SK-N-SH (cell line): Measurements from ENCODE around the gene KIAA0232. TPM values are rescaled to one million over a fixed set of nuclear protein-coding genes. Genes with fewer than 3 reads are reported as not detected.

Source experiments
- CTCF ChIA-PET: fragments of 300-600, 350-600 bp; formaldehyde crosslinking; extraction: SDS; loops from one replicate; lab custom pipeline; 2021; lab: Yijun Ruan, JAX
- POLR2A ChIA-PET: fragments of 350-600 bp; sonication (Branson Sonifier 250); formaldehyde crosslinking; extraction: SDS; loops from one replicate; lab custom pipeline; 2020; ENCODE audit warnings: antibody characterized with exemption, inconsistent platforms; lab: Yijun Ruan, JAX
- DNase-seq: peaks from one replicate; pipeline ENCODE4 v3.0.0; 2012
- H2AFZ ChIP-seq: fragments of 200-600 bp; sonication (generic); 2 replicates; pipeline ENCODE4 v1.8.1; 2016; ENCODE audit warnings: antibody characterized with exemption, mild to moderate bottlenecking, low read depth
- H3F3A ChIP-seq: fragments of 200-600 bp; sonication (generic); replicated peaks from 2 replicates; pipeline ENCODE3; 2016; ENCODE audit warnings: antibody characterized with exemption, mild to moderate bottlenecking; ENCODE audit not compliant: insufficient read depth
- H3K27ac ChIP-seq, 2 experiments: fragments of 200-500 bp in 1 of 2; fragments of 200-600 bp in 1 of 2; sonication (Bioruptor generic) in 1 of 2; sonication (generic), shearing (Covaris generic) in 1 of 2; 2 replicates each; pipeline versions ENCODE4 v1.5.1 to v1.6.1; 2014 to 2016; ENCODE audit warnings: low read depth in 2 of 2, inconsistent platforms in 1 of 2, low read length in 1 of 2, mild to moderate bottlenecking in 1 of 2, mixed read lengths in 1 of 2
- H3K27me3 ChIP-seq: fragments of 200-600 bp; sonication (generic), shearing (Covaris generic); 2 replicates; pipeline ENCODE4 v1.6.1; 2016; ENCODE audit warnings: mixed run types; ENCODE audit not compliant: insufficient read depth
- H3K36me3 ChIP-seq, 2 experiments: fragments of 200-500 bp in 1 of 2; fragments of 200-600 bp in 1 of 2; sonication (Bioruptor generic) in 1 of 2; sonication (generic) in 1 of 2; replicated peaks in 1 of 2; 2 replicates each; pipeline versions ENCODE3 to v1.5.1; 2014 to 2016; ENCODE audit warnings: low read length in 1 of 2, mild to moderate bottlenecking in 1 of 2; ENCODE audit not compliant: insufficient read depth in 2 of 2, control insufficient read depth in 1 of 2
- H3K4me1 ChIP-seq, 2 experiments: fragments of 200-500 bp in 1 of 2; fragments of 200-600 bp in 1 of 2; sonication (Bioruptor generic) in 1 of 2; sonication (generic), shearing (Covaris generic) in 1 of 2; 2 replicates each; pipeline versions ENCODE4 v1.5.1 to v1.6.1; 2014 to 2016; ENCODE audit warnings: low read depth in 1 of 2, low read length in 1 of 2, mixed run types in 1 of 2; ENCODE audit not compliant: insufficient read depth in 2 of 2, control insufficient read depth in 1 of 2
- H3K4me2 ChIP-seq: fragments of 200-600 bp; sonication (generic), shearing (Covaris generic); 2 replicates; pipeline ENCODE4 v1.6.1; 2017; ENCODE audit warnings: mixed run types
- H3K4me3 ChIP-seq, 2 experiments: fragments of 200-500 bp in 1 of 2; fragments of 200-600 bp in 1 of 2; sonication (Bioruptor generic) in 1 of 2; sonication (generic), shearing (Covaris generic) in 1 of 2; 2 replicates each; pipeline versions ENCODE4 v1.5.1 to v1.8.1; 2014 to 2016; ENCODE audit warnings: low read depth in 2 of 2, inconsistent platforms in 1 of 2, low read length in 1 of 2, mild to moderate bottlenecking in 1 of 2, mixed read lengths in 1 of 2, moderate library complexity in 1 of 2
- H3K79me2 ChIP-seq: fragments of 200-600 bp; sonication (generic); 2 replicates; pipeline ENCODE4 v1.8.1; 2017; ENCODE audit warnings: mild to moderate bottlenecking; ENCODE audit not compliant: insufficient read depth
- H3K9ac ChIP-seq: fragments of 200-600 bp; sonication (generic); 2 replicates; pipeline ENCODE4 v1.6.1; 2017; ENCODE audit warnings: mixed run types
- H3K9me2 ChIP-seq: fragments of 200-600 bp; sonication (generic); 2 replicates; pipeline ENCODE4 v1.6.1; 2017; ENCODE audit warnings: mixed run types
- H3K9me3 ChIP-seq: fragments of 200-600 bp; sonication (generic); 2 replicates; pipeline ENCODE4 v1.6.1; 2017; ENCODE audit warnings: mixed run types, mild to moderate bottlenecking, moderate library complexity
- H4K20me1 ChIP-seq: fragments of 200-600 bp; sonication (generic); 2 replicates; pipeline ENCODE4 v1.6.1; 2017; ENCODE audit warnings: mild to moderate bottlenecking, mixed run types; ENCODE audit not compliant: insufficient read depth
- CHD2 ChIP-seq: fragments of 150-350 bp; IDR thresholded peaks from 2 replicates; pipeline ENCODE4 v1.6.1; 2018; ENCODE audit warnings: low read length; ENCODE audit not compliant: partially characterized antibody
- EP300 ChIP-seq, 2 experiments: IDR thresholded peaks; 2 replicates each; pipeline versions ENCODE4 v1.4.0 to v1.6.1; 2012; ENCODE audit warnings: borderline replicate concordance in 1 of 2, low read depth in 1 of 2, low read length in 1 of 2
- EZH2phosphoT487 ChIP-seq: fragments of 200-600 bp; sonication (generic); IDR thresholded peaks from 2 replicates; pipeline ENCODE4 v1.6.1; 2017; ENCODE audit warnings: low read depth, mixed run types, mild to moderate bottlenecking, antibody characterized with exemption, moderate library complexity, borderline replicate concordance
- FOSL2 ChIP-seq: IDR thresholded peaks from 2 replicates; pipeline ENCODE4 v1.4.0; 2012; ENCODE audit warnings: low read depth, mild to moderate bottlenecking, moderate library complexity, borderline replicate concordance
- GABPA ChIP-seq: IDR thresholded peaks from 2 replicates; pipeline ENCODE4 v1.4.0; 2012; ENCODE audit warnings: low read depth, mild to moderate bottlenecking
- MXI1 ChIP-seq: IDR thresholded peaks from 2 replicates; pipeline ENCODE4 v1.6.1; 2012; ENCODE audit warnings: mild to moderate bottlenecking, low read depth, low read length, improper control_type of control experiment
- NFIC ChIP-seq: IDR thresholded peaks from 2 replicates; pipeline ENCODE4 v1.4.0; 2012; ENCODE audit warnings: borderline replicate concordance
- NRF1 ChIP-seq: IDR thresholded peaks from 2 replicates; pipeline ENCODE4 v1.6.1; 2012; ENCODE audit warnings: low read depth, mild to moderate bottlenecking, low read length
- RAD21 ChIP-seq: IDR thresholded peaks from 2 replicates; pipeline ENCODE4 v1.6.1; 2012; ENCODE audit warnings: mild to moderate bottlenecking, low read length
- SMC3 ChIP-seq: IDR thresholded peaks from 2 replicates; pipeline ENCODE4 v1.6.1; 2012; ENCODE audit warnings: low read depth, low read length, improper control_type of control experiment
- TEAD4 ChIP-seq: IDR thresholded peaks from 2 replicates; pipeline ENCODE4 v1.4.0; 2012; ENCODE audit warnings: mild to moderate bottlenecking, borderline replicate concordance; ENCODE audit not compliant: insufficient read depth
- WGBS: methylation state at CpG from one replicate; pipeline ENCODE4 v1.1.6; 2017; ENCODE audit warnings: low lambda C conversion rate; 5-methylcytosine and 5-hydroxymethylcytosine counted together
- polyA plus RNA-seq, 3 experiments: library from polyadenylated mRNA; depleted of rRNA; stranded (reverse); fragments of >200 nt; gene quantifications; 2 replicates each; pipeline ENCODE4 v1.2.3, GENCODE V29; 2012
- TF ChIP-seq, protein P1 (sequence below): IDR thresholded peaks from 2 replicates; pipeline ENCODE4; 2012
- TF ChIP-seq, protein P2 (sequence below): fragments of 150-350 bp; IDR thresholded peaks from 2 replicates; pipeline ENCODE4 v1.6.1; 2016; ENCODE audit warnings: mild to moderate bottlenecking, low read depth, low read length

Gene KIAA0232
- polyA plus RNA-seq, 1 of the 3 experiments (the other 2 are of a cell fraction), result 5.7 TPM

DNA sequence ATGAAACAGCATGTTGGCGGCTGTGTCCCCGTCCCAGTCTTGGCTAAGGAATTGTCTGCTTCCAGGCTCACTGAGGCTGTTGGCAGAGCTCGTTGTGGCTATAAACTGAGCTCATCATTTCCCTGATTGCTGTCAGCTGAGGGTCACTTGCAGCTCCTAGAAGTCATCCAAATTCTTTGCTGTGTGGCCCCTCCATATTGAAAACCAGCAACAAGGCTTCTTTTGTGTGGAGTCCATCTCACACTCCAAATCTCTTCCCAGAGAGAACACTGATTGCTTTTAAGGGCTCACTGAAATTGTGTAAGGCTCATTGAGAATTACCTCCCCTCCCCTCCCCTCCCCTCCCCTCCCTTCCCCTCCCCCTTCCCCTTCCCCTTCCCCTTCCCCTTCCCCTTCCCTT is 150.4 kb downstream of the KIAA0232 start:
- no peaks in the 10 kb centered on the region for H3K27me3 ChIP-seq
- H3K79me2 ChIP-seq, result peaks cover 2% of the 10 kb centered on the region; the same call in 1 of the 2 replicates
- H3K4me3 ChIP-seq, result no peak overlapping the region
- H3F3A ChIP-seq, result no peaks in the 10 kb centered on the region
- TF ChIP-seq MXI1 (no peak), CHD2 (no peak), GABPA (no peak), NRF1 (no peak), EP300 (IDR thresholded peaks at IDR 0.05; ENCODE audit: borderline replicate concordance in 1 of 2, low read depth in 1 of 2, low read length in 1 of 2) (no peak), SMC3 (no peak), RAD21 (no peak), TEAD4 (no peak), NFIC (no peak), EZH2phosphoT487 (no peak), FOSL2 (no peak)
- TF ChIP-seq, protein P1, sequence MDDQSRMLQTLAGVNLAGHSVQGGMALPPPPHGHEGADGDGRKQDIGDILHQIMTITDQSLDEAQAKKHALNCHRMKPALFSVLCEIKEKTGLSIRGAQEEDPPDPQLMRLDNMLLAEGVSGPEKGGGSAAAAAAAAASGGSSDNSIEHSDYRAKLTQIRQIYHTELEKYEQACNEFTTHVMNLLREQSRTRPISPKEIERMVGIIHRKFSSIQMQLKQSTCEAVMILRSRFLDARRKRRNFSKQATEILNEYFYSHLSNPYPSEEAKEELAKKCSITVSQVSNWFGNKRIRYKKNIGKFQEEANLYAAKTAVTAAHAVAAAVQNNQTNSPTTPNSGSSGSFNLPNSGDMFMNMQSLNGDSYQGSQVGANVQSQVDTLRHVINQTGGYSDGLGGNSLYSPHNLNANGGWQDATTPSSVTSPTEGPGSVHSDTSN, result no peak
- TF ChIP-seq, protein P2, sequence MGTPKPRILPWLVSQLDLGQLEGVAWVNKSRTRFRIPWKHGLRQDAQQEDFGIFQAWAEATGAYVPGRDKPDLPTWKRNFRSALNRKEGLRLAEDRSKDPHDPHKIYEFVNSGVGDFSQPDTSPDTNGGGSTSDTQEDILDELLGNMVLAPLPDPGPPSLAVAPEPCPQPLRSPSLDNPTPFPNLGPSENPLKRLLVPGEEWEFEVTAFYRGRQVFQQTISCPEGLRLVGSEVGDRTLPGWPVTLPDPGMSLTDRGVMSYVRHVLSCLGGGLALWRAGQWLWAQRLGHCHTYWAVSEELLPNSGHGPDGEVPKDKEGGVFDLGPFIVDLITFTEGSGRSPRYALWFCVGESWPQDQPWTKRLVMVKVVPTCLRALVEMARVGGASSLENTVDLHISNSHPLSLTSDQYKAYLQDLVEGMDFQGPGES, result no peak
- TF ChIP-seq, all 33 proteins: peak for 0
- Histone ChIP-seq H2AFZ (no peak overlapping the region), H3K9me3 (no peaks in the 10 kb centered on the region), H3K9me2 (no peaks in the 10 kb centered on the region), H3K4me2 (no peak overlapping the region), H3K4me1 (no peaks in the 10 kb centered on the region; a peak in 1 of 4 replicates), H4K20me1 (no peaks in the 10 kb centered on the region), H3K9ac (no peak overlapping the region), H3K36me3 (no peaks in the 10 kb centered on the region), H3K27ac (no peak overlapping the region)
- no peak for DNase-seq
- ChIA-PET POLR2A (no interaction called here), CTCF (no interaction called here)
- no CpG with 5 or more reads among the region's 3 CpGs for WGBS

Other genes with a start within 250 kb of the KIAA0232 start
- 18.5 and 24.9 TPM in 2 replicates for gene MAN2B2, start 207.5 kb upstream of the KIAA0232 start, polyA plus RNA-seq (2012; rRNA removed)
- gene MRFAP1, start 142.0 kb upstream of the KIAA0232 start, polyA plus RNA-seq (2012; rRNA removed), result 247 and 416 TPM in 2 replicates
- not detected in 2 replicates for gene S100P, start 88.8 kb upstream of the KIAA0232 start, polyA plus RNA-seq (2012; rRNA removed)
- 60.3 and 64.1 TPM in 2 replicates for gene MRFAP1L1, start 72.9 kb upstream of the KIAA0232 start, polyA plus RNA-seq (2012; rRNA removed)
- gene BLOC1S4, start 66.6 kb upstream of the KIAA0232 start, polyA plus RNA-seq (2012; rRNA removed), result 21.9 and 22.1 TPM in 2 replicates
- 39.5 and 42.6 TPM in 2 replicates for gene TBC1D14, start 127.1 kb downstream of the KIAA0232 start, polyA plus RNA-seq (2012; rRNA removed)